ENCODE measurements around the gene KNDC1.
"Not testable (repeated sequence)": the region's sequence is repeated elsewhere in the genome, so short reads cannot be mapped to it uniquely, and the experiment has no call there.

The KNDC1 gene

GRCh38 chr10:133161486-133162109 is 1.6 kb downstream of the KNDC1 start:
- DNase-seq (ENCODE audit: low spot score), result no peak

GRCh38 chr10:133162178-133162909 is 2.3 kb downstream of the KNDC1 start:
- DNase-seq (ENCODE audit: low spot score), result peak; percentile 33

GRCh38 chr10:133162910-133163856 is 3.2 kb downstream of the KNDC1 start:
- DNase-seq (ENCODE audit: low spot score), result no peak

GRCh38 chr10:133163889-133164815 is 4.1 kb downstream of the KNDC1 start:
- DNase-seq (ENCODE audit: low spot score), result no peak

- no peak for DNase-seq (ENCODE audit: low spot score)
Observed at GRCh38 chr10:133164816-133165555, 5.0 kb downstream of the KNDC1 start.

- no peak for DNase-seq (ENCODE audit: low spot score)
Observed at GRCh38 chr10:133165556-133166503, 5.8 kb downstream of the KNDC1 start.

- no peak for DNase-seq (ENCODE audit: low spot score)
Observed at GRCh38 chr10:133166504-133166827, 6.4 kb downstream of the KNDC1 start.

GRCh38 chr10:133166828-133167692 is 7.0 kb downstream of the KNDC1 start:
- DNase-seq (ENCODE audit: low spot score), result no peak

- DNase-seq (ENCODE audit: low spot score), result no peak
Observed at GRCh38 chr10:133167693-133168616, 7.9 kb downstream of the KNDC1 start.

GRCh38 chr10:133168617-133169031 is 8.6 kb downstream of the KNDC1 start:
- no peak for DNase-seq (ENCODE audit: low spot score)

GRCh38 chr10:133169173-133169947 is 9.3 kb downstream of the KNDC1 start:
- no peak for DNase-seq (ENCODE audit: low spot score)

GRCh38 chr10:133170092-133170491 is 10.1 kb downstream of the KNDC1 start:
- DNase-seq (ENCODE audit: low spot score), result no peak

- DNase-seq (ENCODE audit: low spot score), result no peak
Observed at GRCh38 chr10:133173860-133174640, 14.0 kb downstream of the KNDC1 start.

GRCh38 chr10:133174689-133175263 is 14.8 kb downstream of the KNDC1 start:
- DNase-seq (ENCODE audit: low spot score), result no peak

GRCh38 chr10:133175624-133176023 is 15.6 kb downstream of the KNDC1 start:
- not testable (repeated sequence) for DNase-seq (ENCODE audit: low spot score)

- DNase-seq (ENCODE audit: low spot score), result no peak
Observed at GRCh38 chr10:133176546-133176945, 16.5 kb downstream of the KNDC1 start.
